HG03439 (cell line): Measurements from ENCODE around the gene SLC38A10.
"Not testable (repeated sequence)": the region's sequence is repeated elsewhere in the genome, so short reads cannot be mapped to it uniquely, and the experiment has no call there.

Experiments
- ATAC-seq: cut with Tn5 transposase; IDR thresholded peaks from one replicate; pipeline ENCODE4 v1.9.1; 2021; ENCODE audit warnings: mild to moderate bottlenecking, moderate library complexity; ENCODE audit not compliant: unreplicated experiment

SLC38A10 gene

GRCh38 chr17:81312624-81313325, 17.7 kb upstream of the SLC38A10 start:
- ATAC-seq = no peak

- no peak for ATAC-seq
Observed at GRCh38 chr17:81311946-81312345, 16.8 kb upstream of the SLC38A10 start.

DNA sequence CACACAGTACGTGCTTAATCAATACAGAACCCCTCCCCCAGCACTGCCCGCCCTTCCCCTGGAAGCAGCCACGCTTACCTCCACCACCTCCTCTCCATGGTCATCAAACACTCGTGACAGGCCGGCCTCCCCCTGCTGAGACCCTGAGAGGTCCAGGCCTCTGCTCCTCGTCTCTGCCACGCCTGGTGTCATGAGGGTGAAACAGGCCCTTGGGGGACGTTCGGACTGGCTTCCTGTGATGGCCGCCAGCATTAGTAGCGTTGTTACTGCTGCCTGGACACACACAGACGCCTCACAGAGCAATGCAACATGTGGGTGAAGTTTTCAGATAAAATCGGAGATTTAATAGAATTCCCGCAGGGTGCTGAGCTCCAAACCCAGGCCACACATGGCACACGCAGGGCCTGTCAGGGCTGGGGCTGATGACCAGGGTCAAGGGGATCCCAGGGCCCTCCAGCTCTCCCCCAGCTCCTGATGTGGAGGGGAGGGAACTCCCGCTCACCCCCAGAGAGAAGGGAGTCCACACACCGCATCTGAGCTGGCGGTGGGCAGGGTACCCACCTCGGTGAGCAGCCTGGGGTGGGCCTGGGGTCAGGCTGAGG, 15.9 kb upstream of the SLC38A10 start:
- no peak for ATAC-seq

GRCh38 chr17:81309859-81310839, 15.0 kb upstream of the SLC38A10 start:
- no peak for ATAC-seq

GRCh38 chr17:81309140-81309858, 14.2 kb upstream of the SLC38A10 start:
- no peak for ATAC-seq

DNA sequence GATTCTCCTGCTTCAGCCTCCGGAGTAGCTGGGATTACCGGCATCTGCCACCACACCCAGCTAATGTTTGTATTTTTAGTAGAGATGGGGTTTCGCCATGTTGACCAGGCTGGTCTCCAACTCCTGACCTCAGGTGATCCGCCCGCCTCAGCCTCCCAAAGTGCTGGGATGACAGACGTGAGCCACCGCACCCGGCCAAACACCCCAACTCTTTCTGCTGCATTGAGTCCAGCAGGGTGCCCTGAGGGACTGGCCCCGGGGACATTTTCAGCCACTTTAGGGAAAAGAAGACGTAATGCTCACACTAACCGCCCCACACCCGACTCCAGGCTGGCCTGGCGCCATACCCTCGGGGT, 13.7 kb upstream of the SLC38A10 start:
- ATAC-seq = not testable (repeated sequence)

DNA sequence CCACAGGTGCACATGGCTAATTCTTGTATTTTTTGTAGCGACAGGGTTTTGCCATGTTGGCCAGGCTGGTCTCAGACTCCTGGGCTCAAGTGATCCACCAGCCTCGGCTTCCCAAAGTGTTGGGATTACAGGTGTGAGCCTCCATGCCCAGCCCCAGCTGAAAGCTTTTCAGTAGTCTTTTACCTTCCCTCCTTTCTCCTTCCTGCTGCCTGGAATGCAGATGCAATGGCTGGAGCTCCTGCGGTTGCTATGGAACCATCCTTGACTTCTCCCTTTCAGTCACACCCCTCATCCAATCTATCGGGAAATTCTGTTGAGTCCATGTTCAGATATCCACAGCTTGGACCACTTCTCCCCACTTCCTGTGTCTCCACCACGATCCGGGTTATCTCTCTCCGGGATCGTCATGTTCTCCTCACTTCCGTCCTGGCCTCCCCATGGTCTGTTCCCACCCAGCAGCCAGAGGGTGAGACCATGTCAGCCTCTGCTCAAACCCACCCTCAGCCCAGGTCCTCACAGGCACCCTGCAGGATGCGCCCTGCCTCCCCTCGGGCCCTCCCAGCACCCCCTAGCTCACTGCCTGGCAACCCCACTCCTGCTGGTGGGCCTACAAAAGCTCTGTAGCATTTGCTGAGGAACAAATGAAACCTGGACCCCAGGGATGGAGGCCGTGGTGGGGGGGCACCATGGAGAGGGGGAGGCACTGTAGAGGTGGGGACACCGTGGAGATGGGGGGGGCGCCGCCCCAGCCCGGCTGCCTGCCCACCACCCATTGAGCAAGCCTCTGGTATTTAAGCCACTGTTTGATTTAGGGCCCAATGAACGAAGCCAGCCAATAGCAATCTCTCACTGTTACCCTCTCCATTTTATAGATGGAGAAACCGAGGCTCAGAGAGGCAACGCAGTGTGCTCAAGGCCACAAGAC, 12.8 kb upstream of the SLC38A10 start:
- ATAC-seq = no peak

GRCh38 chr17:81306898-81307510, 11.9 kb upstream of the SLC38A10 start:
- no peak for ATAC-seq

DNA sequence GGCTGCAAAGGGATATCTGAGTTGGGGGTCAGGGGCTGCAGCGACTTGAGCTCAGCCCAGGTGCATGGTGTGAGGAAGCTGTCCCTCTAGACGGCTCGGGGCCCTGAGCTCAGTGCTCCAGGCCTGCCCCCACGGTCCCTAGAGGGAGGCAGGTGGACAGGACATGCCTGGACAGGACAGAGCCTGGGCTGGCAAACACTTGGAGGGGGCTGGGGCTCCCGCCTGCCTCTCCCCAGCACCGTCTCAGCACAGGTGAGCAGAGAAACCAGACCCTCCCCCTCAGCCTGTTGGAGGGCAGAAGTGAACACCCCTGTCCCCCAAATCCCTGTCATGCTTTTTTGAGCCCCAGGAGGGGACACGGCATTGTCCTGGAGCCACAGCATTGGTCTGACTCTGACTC, 11.4 kb upstream of the SLC38A10 start:
- no peak for ATAC-seq

- ATAC-seq = no peak
Observed at GRCh38 chr17:81305051-81305630, 10.0 kb upstream of the SLC38A10 start.

DNA sequence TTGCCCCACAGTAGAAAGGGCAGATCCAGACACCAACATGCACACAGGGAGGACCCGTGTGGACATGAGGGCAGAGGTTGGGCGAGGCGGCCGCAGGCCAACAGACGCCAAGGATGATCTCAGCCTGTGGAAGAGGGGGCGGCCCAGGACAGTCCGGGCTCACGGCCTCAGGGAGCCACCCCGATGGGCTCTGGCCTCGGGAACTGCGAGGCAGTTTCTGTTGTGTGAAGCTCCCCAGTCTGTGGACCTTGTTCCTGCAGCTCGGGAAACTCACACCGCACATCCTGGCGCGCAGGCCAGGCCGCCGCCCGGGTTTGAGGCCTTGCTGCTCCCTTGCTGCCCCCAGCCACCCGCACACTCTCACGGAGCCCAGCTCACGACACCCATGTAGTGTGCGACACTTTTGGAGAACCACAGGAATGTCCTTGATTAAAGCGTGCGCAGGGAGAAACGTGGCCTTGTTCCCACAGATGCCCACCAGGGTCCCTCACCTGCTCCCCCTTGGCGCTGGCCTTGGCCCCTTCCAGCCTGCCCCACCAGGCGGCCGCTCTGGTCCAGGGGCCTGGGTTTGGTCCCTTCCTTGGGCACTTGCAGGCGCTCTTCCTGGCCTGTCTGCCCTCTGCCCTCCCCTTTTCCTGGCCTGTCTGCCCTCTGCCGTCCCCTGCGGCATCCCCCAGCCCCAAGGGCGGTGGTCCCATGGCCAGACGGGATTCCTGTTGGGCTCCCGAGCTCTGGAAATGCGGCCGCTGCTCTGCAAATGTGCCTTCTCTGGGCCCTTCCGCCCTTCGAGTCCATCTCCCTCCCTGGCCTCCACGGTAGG, 9.3 kb upstream of the SLC38A10 start:
- no peak for ATAC-seq

DNA sequence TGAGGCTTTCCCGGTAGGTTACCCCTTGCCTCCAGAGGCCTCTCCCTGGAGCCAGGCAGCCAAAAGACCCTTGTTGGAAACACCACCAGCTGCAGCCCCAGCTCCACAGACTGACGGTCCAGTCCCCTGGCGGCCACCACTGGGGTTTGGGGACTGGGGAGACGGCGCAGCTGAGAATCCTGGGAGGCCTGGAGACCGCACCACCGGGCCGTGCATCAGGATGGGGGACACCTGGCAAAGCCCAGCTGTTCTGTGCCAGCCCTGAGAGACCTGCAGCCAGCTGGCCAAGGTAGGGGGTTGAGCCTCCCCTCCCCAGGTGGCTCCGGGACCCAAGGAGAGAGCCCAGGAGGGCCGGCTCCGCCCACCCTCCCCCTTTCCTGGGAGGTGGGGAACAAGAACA, 8.3 kb upstream of the SLC38A10 start:
- ATAC-seq = no peak

GRCh38 chr17:81302861-81303333, 7.8 kb upstream of the SLC38A10 start:
- ATAC-seq = no peak

DNA sequence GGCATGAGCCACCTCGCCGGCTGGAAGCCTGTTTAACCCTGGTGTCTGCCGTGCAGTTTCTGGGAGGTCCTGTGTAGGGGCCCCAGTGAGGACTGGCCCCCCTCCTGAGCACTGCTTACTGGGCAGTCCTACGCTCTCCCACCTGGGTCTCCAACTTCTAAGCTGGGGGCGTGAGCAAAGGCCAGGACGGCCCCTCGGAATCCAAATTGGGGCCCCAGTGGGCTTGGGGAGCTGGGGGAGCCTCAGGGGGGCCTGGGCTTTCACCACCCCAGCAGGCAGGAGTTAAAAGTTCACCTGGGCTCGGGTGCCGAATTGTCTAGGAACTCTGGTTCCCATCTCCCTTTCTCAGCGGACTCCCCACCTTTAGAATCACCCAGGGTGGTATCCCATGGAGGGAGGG, 7.2 kb upstream of the SLC38A10 start:
- ATAC-seq = no peak

DNA sequence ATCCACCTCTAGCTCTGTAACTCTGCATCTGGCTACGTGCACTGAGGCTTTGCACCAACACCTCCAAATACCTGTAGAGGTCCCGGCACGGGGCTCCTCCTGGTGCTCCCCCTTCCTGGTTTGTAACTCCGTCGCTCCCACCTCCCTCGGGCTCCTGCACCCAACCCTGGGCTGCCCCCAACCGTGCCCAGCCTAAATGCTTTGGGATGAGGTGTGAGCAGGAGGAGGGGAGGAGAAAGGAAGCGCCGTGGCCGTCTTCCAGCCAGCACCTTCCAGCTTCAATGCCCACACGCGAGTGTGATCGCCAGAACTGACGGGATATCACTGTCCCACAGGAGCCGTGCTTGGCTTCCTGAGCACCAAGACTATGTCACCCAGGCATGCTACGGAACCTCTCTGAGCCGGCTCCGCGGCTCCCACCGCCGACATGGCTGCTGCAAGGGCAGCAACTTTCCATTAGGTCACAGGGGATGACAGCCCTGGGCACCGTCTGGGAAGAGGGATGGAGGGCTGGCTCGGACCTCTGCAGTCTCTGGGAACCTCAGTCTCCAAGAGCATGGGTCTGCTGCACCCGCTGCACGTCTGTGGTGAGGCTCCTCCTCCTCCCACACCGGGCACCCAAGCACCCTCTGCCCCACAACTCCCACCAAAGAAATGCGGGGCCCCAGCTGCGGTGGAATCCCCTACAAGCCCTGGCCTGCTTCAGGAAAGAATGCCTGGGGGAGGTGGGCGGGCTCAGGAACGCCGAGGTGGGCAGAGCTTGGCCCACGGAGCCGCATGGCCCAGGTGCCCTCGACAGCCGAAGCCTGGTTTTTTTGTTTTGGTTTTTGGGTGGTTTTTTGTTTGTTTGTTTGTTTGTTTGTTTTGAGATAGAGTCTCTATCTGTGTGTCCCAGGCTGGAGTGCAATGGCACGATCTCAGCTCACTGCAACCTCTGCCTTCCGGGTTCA, 6.4 kb upstream of the SLC38A10 start:
- ATAC-seq = no peak

- no peak for ATAC-seq
Observed at GRCh38 chr17:81300586-81301155, 5.6 kb upstream of the SLC38A10 start.
